Hepatocyte (in vitro differentiated cells): ENCODE measurements around the gene SLC35D2. TPM values are rescaled to one million over a fixed set of nuclear protein-coding genes. Genes with fewer than 3 reads are reported as not detected.

ENCODE experiments used
- DNase-seq: peaks from one replicate; pipeline ENCODE4 v3.0.0-alpha.2; 2016; ENCODE audit warnings: low spot score
- H2AFZ ChIP-seq: fragments of 200-600 bp; sonication (generic); 2 replicates; pipeline ENCODE4 v1.6.0; 2016; ENCODE audit warnings: antibody characterized with exemption, mild to moderate bottlenecking
- H3K27ac ChIP-seq: fragments of 200-600 bp; sonication (generic); 2 replicates; pipeline ENCODE4 v1.5.1; 2016; ENCODE audit warnings: mild to moderate bottlenecking
- H3K27me3 ChIP-seq: fragments of 200-600 bp; sonication (generic); 2 replicates; pipeline ENCODE4 v1.6.1; 2016
- H3K36me3 ChIP-seq: fragments of 200-600 bp; sonication (generic); replicated peaks from 2 replicates; pipeline ENCODE4 v1.5.1; 2016; ENCODE audit warnings: low read depth; ENCODE audit not compliant: insufficient read depth
- H3K4me1 ChIP-seq: fragments of 200-600 bp; sonication (generic); 2 replicates; pipeline ENCODE4 v1.5.1; 2016; ENCODE audit warnings: mild to moderate bottlenecking, moderate library complexity; ENCODE audit not compliant: insufficient read depth
- H3K4me2 ChIP-seq: fragments of 200-600 bp; sonication (generic); 2 replicates; pipeline ENCODE4 v1.6.0; 2016
- H3K4me3 ChIP-seq: fragments of 200-600 bp; sonication (generic); 2 replicates; pipeline ENCODE4 v1.5.1; 2016; ENCODE audit warnings: mild to moderate bottlenecking
- H3K79me2 ChIP-seq: fragments of 200-600 bp; sonication (generic); 2 replicates; pipeline ENCODE4 v1.6.0; 2017; ENCODE audit warnings: mild to moderate bottlenecking
- H3K9me2 ChIP-seq: fragments of 200-600 bp; sonication (generic); replicated peaks from 2 replicates; pipeline ENCODE4 v1.6.0; 2017; ENCODE audit warnings: mild to moderate bottlenecking; ENCODE audit not compliant: insufficient read depth
- H3K9me3 ChIP-seq: fragments of 200-600 bp; sonication (generic); 2 replicates; pipeline ENCODE4 v1.5.1; 2016; ENCODE audit warnings: low read depth, mild to moderate bottlenecking
- H4K20me1 ChIP-seq: fragments of 200-600 bp; sonication (generic); 2 replicates; pipeline ENCODE4 v1.6.0; 2016; ENCODE audit warnings: mild to moderate bottlenecking; ENCODE audit not compliant: insufficient read depth, poor library complexity, severe bottlenecking
- EZH2 ChIP-seq: fragments of 200-600 bp; sonication (generic); IDR thresholded peaks from 2 replicates; pipeline ENCODE4 v1.6.1; 2016; ENCODE audit warnings: antibody characterized with exemption, mild to moderate bottlenecking, borderline replicate concordance
- EZH2phosphoT487 ChIP-seq: fragments of 200-600 bp; sonication (generic); IDR thresholded peaks from one replicate; pipeline ENCODE4 v1.6.1; 2018; ENCODE audit warnings: antibody characterized with exemption, mild to moderate bottlenecking, low read depth, moderate library complexity; ENCODE audit not compliant: unreplicated experiment, severe bottlenecking
- WGBS: methylation state at CpG from one replicate; pipeline ENCODE4 v1.1.6; 2016; ENCODE audit warnings: low lambda C conversion rate; ENCODE audit errors: missing lambda C conversion rate; 5-methylcytosine and 5-hydroxymethylcytosine counted together
- polyA plus RNA-seq: library from polyadenylated mRNA; unstranded; fragments of >200 nt; fragmentation: Nextera tagmentation; extraction: Ambion mirVana; gene quantifications from 2 replicates; pipeline ENCODE4 v1.2.1, GENCODE V29; 2016
- total RNA-seq: library from RNA; depleted of rRNA; stranded (reverse); fragments of >200 nt; gene quantifications from 2 replicates; pipeline ENCODE4 v1.2.3, GENCODE V29; 2014
- TF ChIP-seq, protein P1 (sequence below): fragments of 200-600 bp; sonication (generic); IDR thresholded peaks from 2 replicates; pipeline ENCODE4 v1.5.1; 2016; ENCODE audit warnings: antibody characterized with exemption, mild to moderate bottlenecking; ENCODE audit not compliant: poor library complexity

Gene SLC35D2
- total and polyA plus RNA-seq, 2 experiments from 2014 or later = 77.7 to 87.5 TPM

DNA sequence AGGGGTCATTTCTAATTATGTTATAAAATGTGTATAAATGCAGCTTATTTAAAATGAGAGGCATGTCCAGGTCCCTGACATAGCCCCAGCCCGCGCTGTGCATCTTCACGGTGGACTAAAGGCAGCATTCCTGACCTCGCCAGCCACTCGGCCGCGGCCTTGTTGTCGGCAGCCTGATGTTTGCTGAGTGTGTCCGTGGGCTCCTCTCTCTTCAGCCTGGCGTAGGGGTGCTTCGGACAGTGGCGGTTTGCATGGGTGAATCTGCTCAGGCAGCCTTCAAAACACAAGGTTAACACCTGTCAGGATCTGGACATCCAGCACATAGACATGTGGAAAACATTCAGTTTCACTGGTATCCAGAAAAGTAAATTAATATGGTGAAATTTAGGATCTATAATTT lies 8.8 kb upstream of the SLC35D2 start:
- Histone ChIP-seq H2AFZ (no peak overlapping the region), H3K27me3 (no peaks in the 10 kb centered on the region), H4K20me1 (no peaks in the 10 kb centered on the region), H3K9me3 (no peaks in the 10 kb centered on the region), H3K79me2 (no peaks in the 10 kb centered on the region), H3K4me3 (no peak overlapping the region), H3K9me2 (no peaks in the 10 kb centered on the region), H3K4me2 (no peak overlapping the region), H3K36me3 (no peaks in the 10 kb centered on the region), H3K4me1 (peaks cover 7% of the 10 kb centered on the region), H3K27ac (peak overlapping the region; percentile 96)
- DNase-seq = no peak
- TF ChIP-seq, protein P1, sequence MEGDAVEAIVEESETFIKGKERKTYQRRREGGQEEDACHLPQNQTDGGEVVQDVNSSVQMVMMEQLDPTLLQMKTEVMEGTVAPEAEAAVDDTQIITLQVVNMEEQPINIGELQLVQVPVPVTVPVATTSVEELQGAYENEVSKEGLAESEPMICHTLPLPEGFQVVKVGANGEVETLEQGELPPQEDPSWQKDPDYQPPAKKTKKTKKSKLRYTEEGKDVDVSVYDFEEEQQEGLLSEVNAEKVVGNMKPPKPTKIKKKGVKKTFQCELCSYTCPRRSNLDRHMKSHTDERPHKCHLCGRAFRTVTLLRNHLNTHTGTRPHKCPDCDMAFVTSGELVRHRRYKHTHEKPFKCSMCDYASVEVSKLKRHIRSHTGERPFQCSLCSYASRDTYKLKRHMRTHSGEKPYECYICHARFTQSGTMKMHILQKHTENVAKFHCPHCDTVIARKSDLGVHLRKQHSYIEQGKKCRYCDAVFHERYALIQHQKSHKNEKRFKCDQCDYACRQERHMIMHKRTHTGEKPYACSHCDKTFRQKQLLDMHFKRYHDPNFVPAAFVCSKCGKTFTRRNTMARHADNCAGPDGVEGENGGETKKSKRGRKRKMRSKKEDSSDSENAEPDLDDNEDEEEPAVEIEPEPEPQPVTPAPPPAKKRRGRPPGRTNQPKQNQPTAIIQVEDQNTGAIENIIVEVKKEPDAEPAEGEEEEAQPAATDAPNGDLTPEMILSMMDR = no peak
- TF ChIP-seq EZH2phosphoT487 = no peak
- TF ChIP-seq EZH2 = no peak
- 97% methylated on average over 12 of the region's 12 CpGs for WGBS

DNA sequence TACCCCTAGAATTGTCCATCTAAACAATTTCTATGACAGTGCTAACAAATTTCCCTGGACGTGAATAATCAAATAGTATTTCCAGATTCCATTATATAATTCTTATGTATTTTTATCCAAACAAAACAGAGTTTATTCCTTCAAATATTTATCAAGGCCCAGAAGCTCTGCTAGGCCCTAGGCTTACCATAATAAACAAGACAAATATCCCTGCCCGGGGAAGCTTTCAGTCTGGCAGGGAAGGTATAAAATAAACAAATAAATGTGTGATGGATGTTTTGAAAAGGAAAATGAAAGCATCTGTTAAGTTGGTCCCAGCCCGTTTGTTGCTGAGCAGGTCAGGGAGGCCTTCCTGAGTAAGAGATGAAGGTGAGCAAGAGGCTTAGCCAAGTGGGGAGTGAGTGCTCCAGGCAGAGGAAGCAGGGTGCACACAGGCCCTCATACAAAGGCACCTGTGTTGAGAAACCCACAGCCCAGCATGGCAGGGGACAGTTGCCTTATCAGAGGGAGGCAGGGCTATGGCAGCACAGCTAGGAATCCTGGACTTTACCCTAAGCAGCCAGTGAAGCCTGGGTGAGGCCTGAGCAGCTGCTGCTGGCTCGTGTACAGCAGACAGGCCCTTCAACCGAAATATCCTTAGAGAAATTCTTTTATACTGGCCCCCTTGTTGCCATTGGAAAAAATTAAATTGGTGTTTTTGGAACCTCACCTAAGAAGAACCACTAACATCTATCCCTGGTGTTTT lies 7.7 kb upstream of the SLC35D2 start:
- H3K4me2 ChIP-seq = peak overlapping the region; percentile 45
- H3K4me3 ChIP-seq = no peak overlapping the region
- TF ChIP-seq, protein P1 = no peak
- no peak for TF ChIP-seq EZH2phosphoT487
- TF ChIP-seq EZH2 = no peak

DNA sequence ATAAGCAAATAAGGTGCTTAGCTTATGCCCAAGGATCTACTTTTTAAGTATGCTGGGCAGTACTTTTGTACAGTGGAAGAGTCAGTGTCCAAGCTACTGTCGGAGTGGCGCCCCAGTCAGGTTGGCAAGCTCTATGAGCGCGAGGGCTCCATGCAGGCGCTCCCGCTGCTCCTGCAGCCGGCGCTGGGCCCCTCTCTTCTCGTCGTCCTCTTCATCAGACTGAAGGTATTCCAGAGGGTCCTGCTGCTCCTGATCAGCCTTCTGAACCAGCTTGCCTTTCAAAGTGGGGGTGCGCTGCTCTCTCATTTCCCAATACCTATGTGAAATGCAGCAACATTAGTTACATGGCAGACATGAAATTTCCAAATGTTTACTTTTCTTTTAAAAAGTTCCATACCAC lies 4.6 kb upstream of the SLC35D2 start:
- Histone ChIP-seq H3K27me3 (no peaks in the 10 kb centered on the region), H3K27ac (no peak overlapping the region), H3K4me2 (no peak overlapping the region), H4K20me1 (no peaks in the 10 kb centered on the region), H3K36me3 (no peaks in the 10 kb centered on the region), H3K4me3 (no peak overlapping the region), H3K9me3 (no peaks in the 10 kb centered on the region), H2AFZ (no peak overlapping the region), H3K4me1 (peaks cover 21% of the 10 kb centered on the region), H3K79me2 (peaks cover 2% of the 10 kb centered on the region), H3K9me2 (no peaks in the 10 kb centered on the region)
- DNase-seq = no peak
- TF ChIP-seq EZH2 (no peak), EZH2phosphoT487 (no peak)
- TF ChIP-seq, protein P1 = no peak
- WGBS = 94% methylated on average over 11 of the region's 11 CpGs

More for the DNA sequence above, 7.7 kb upstream of the SLC35D2 start:
- Histone ChIP-seq H3K36me3 (no peaks in the 10 kb centered on the region), H3K79me2 (no peaks in the 10 kb centered on the region), H4K20me1 (no peaks in the 10 kb centered on the region), H3K9me3 (no peaks in the 10 kb centered on the region), H2AFZ (peak overlapping the region; percentile 65), H3K27ac (peak overlapping the region; percentile 96), H3K9me2 (no peaks in the 10 kb centered on the region), H3K4me1 (peaks cover 12% of the 10 kb centered on the region), H3K27me3 (no peaks in the 10 kb centered on the region)
- peak; percentile 79 for DNase-seq
- whole genome bisulfite sequencing = 50% methylated on average over 5 of the region's 5 CpGs
